RWPE1 (cell line): Measurements from ENCODE around the gene REV3L.

Source experiments
- CTCF ChIA-PET: fragments of 350-600 bp; sonication (Branson Sonifier 250); formaldehyde crosslinking; extraction: SDS; loops from one replicate; lab custom pipeline; 2021; lab: Yijun Ruan, JAX
- POLR2A ChIA-PET: fragments of 400-600 bp; formaldehyde crosslinking; extraction: SDS; loops from one replicate; lab custom pipeline; 2020; ENCODE audit warnings: antibody characterized with exemption; ENCODE audit not compliant: low non-redundant PET; lab: Yijun Ruan, JAX
- DNase-seq: peaks from one replicate; pipeline ENCODE4 v3.0.0; 2012; ENCODE audit warnings: low spot score
- H3K27ac ChIP-seq: fragments of 450-650 bp; 2 replicates; pipeline ENCODE4 v1.5.1; 2017
- CTCF ChIP-seq: fragments of 450-650 bp; conservative IDR thresholded peaks from 2 replicates; pipeline ENCODE4 v1.5.1; 2017; ENCODE audit warnings: low read depth, mild to moderate bottlenecking

The REV3L gene

GRCh38 chr6:111474106-111474505 is 8.9 kb downstream of the REV3L start:
- ChIA-PET POLR2A (no interaction called here), CTCF (no interaction called here)
- DNase-seq, result no peak
- no peak overlapping the region for H3K27ac ChIP-seq
- no peak for TF ChIP-seq CTCF

- ChIA-PET POLR2A (no interaction called here), CTCF (no interaction called here)
- no peak overlapping the region for H3K27ac ChIP-seq
- no peak for DNase-seq
- TF ChIP-seq CTCF, result no peak
Measured at GRCh38 chr6:111472933-111473435, 10.0 kb downstream of the REV3L start.

DNA sequence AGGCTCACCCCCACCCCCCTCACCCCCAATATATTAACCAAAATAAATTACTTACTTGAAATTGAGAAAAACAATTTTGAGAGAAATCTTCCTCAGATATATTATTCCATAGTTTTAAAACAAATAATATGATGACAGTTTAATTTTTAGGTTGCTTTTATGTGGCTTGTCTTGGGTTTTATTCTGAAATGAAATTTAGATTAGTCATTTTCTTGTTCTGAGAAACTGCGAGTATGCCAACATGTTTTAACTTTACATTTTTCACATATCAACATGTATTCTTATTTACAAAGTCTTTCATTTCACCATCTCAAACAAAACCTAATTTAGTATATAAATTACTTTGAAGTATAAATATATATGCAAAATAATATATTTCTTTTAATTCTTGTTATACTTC is 11.1 kb downstream of the REV3L start:
- no peak overlapping the region for H3K27ac ChIP-seq
- CTCF ChIA-PET, result no interaction called here
- no peak for DNase-seq
- POLR2A ChIA-PET, result no interaction called here
- TF ChIP-seq CTCF, result no peak

DNA sequence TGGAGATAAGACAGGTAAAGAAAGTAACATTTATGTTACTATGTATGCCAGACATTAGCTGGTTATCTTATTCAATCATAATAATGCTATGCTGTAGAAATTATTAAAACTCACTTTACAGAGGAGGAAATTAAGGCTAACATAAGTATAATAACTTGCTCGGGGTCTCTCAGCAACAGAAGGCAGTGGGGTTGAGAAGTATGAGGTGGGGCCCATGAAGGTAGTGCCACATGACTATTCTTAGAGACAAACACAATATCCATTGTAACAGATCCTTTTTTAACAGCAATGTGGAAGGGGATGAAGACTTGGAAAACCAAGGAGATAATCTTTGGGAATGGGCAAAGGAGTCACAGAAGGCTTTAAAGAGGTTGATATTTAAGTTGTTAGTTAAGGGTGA is 11.5 kb downstream of the REV3L start:
- DNase-seq, result no peak
- no peak overlapping the region for H3K27ac ChIP-seq
- POLR2A ChIA-PET, result no interaction called here
- CTCF ChIA-PET, result no interaction called here
- TF ChIP-seq CTCF, result no peak

- DNase-seq, result no peak
- ChIA-PET POLR2A (no interaction called here), CTCF (no interaction called here)
- no peak overlapping the region for H3K27ac ChIP-seq
- no peak for TF ChIP-seq CTCF
Measured at GRCh38 chr6:111470991-111471390, 12.0 kb downstream of the REV3L start.

DNA sequence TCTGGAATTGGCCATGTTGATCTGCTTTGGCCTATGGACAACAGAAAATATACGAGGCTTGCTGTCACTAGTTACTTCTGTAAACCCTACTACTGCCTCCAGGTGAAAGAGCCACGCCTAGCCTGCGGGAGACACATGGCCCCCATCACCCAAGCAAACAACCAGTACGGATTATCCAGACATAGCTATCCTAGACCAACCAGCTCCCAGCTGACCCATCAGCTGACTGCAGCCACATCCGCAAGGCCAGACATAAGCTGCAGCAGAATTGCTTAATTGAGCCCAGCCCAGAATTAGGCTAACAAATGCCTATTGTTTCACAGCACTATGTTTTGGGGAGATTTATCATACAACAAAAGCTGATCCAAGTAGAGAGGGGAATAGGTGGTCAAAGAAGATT is 13.5 kb downstream of the REV3L start:
- no peak for DNase-seq
- CTCF ChIA-PET, result no interaction called here
- POLR2A ChIA-PET, result no interaction called here
- no peak for TF ChIP-seq CTCF
- H3K27ac ChIP-seq, result no peak overlapping the region
